Endothelial cell of umbilical vein (primary cell): ENCODE measurements around the gene ATP6V0E2. TPM values are rescaled to one million over a fixed set of nuclear protein-coding genes. Genes with fewer than 3 reads are reported as not detected.

Experiments used
- BruUV-seq: library from RNA; stranded (reverse); fragments of 400-500 nt; replicated peaks from 2 replicates; lab custom pipeline; 2021; lab: Mats Ljungman, UMichigan
- CTCF ChIA-PET: fragments of 300-600, 350-600 bp; sonication (Branson Sonifier 250); formaldehyde crosslinking; loops from one replicate; lab custom pipeline; 2021; ENCODE audit warnings: antibody characterized with exemption, inconsistent platforms; lab: Charles Lee
- POLR2A ChIA-PET: fragments of 300-600, 350-600 bp; sonication (Branson Sonifier 250); formaldehyde crosslinking; loops from one replicate; lab custom pipeline; 2021; ENCODE audit warnings: antibody characterized with exemption, inconsistent platforms; lab: Charles Lee
- DNase-seq: peaks from one replicate; pipeline ENCODE4 v3.0.0-alpha.2; 2011; ENCODE audit warnings: low read depth, low spot score
- FAIRE-seq: peaks from 2 replicates; lab custom pipeline; 2011; peaks lifted over from hg19 to GRCh38; lab: Jason Lieb, UNC
- H2AFZ ChIP-seq: 2 replicates; pipeline ENCODE4 v1.6.0; 2012; ENCODE audit warnings: low read depth, low read length, control low read depth, inconsistent platforms
- H3K27ac ChIP-seq: 2 replicates; pipeline ENCODE4 v1.5.1; 2011; ENCODE audit warnings: low read depth, mild to moderate bottlenecking, control low read depth, low read length, moderate library complexity; ENCODE audit not compliant: insufficient read depth
- H3K27me3 ChIP-seq, 2 experiments: 2 replicates each; pipeline versions ENCODE4 v1.6.0 to v1.6.1; 2011; ENCODE audit warnings: low read length in 2 of 2, mixed read lengths in 1 of 2; ENCODE audit not compliant: control insufficient read depth in 2 of 2, insufficient read depth in 2 of 2
- H3K36me3 ChIP-seq, 2 experiments: 2 replicates in 1 of 2; 3 replicates in 1 of 2; pipeline ENCODE4 v1.5.1; 2011; ENCODE audit warnings: low read length in 2 of 2, mild to moderate bottlenecking in 1 of 2, moderate library complexity in 1 of 2; ENCODE audit not compliant: control insufficient read depth in 2 of 2, insufficient read depth in 2 of 2; ENCODE audit errors: extremely low read depth in 1 of 2
- H3K4me1 ChIP-seq: 3 replicates; pipeline ENCODE4 v1.5.1; 2011; ENCODE audit warnings: mild to moderate bottlenecking, low read length; ENCODE audit not compliant: control insufficient read depth, insufficient read depth; ENCODE audit errors: extremely low read depth
- H3K4me2 ChIP-seq: 2 replicates; pipeline ENCODE4 v1.6.1; 2011; ENCODE audit warnings: low read length, control low read depth, mixed read lengths; ENCODE audit not compliant: insufficient read depth
- H3K4me3 ChIP-seq, 3 experiments: fragments of 200-600 bp in 1 of 3; sonication (generic), shearing (Covaris generic) in 1 of 3; replicated peaks in 1 of 3; 2 replicates each; pipeline ENCODE4 v1.5.1; 2011 to 2016; ENCODE audit warnings: control low read depth in 3 of 3, low read length in 3 of 3, mild to moderate bottlenecking in 2 of 3, inconsistent platforms in 1 of 3, low read depth in 1 of 3, moderate library complexity in 1 of 3; ENCODE audit not compliant: insufficient read depth in 1 of 3
- H3K79me2 ChIP-seq: 2 replicates; pipeline ENCODE4 v1.6.0; 2012; ENCODE audit warnings: low read length, inconsistent platforms; ENCODE audit not compliant: control insufficient read depth, insufficient read depth
- H3K9ac ChIP-seq: replicated peaks from 2 replicates; pipeline ENCODE3; 2011; ENCODE audit warnings: low read length, control low read depth; ENCODE audit not compliant: insufficient read depth; ENCODE audit errors: extremely low read depth
- H3K9me1 ChIP-seq: replicated peaks from 3 replicates; pipeline ENCODE4 v1.6.0; 2011; ENCODE audit warnings: mild to moderate bottlenecking, low read length; ENCODE audit not compliant: control insufficient read depth, insufficient read depth; ENCODE audit errors: extremely low read depth
- H3K9me3 ChIP-seq: replicated peaks from 2 replicates; pipeline ENCODE4 v1.5.1; 2012; ENCODE audit warnings: low read length, inconsistent platforms; ENCODE audit not compliant: control insufficient read depth, insufficient read depth
- H4K20me1 ChIP-seq: replicated peaks from 2 replicates; pipeline ENCODE3; 2011; ENCODE audit warnings: mild to moderate bottlenecking, low read length; ENCODE audit not compliant: control insufficient read depth, insufficient read depth; ENCODE audit errors: extremely low read depth
- EZH2 ChIP-seq: IDR thresholded peaks from 2 replicates; pipeline ENCODE4 v1.6.1; 2012; ENCODE audit warnings: borderline replicate concordance, low read depth, mild to moderate bottlenecking, moderate library complexity, low read length, inconsistent platforms; ENCODE audit not compliant: severe bottlenecking
- FOS ChIP-seq: IDR thresholded peaks from 2 replicates; pipeline ENCODE4 v1.6.1; 2011; ENCODE audit warnings: mild to moderate bottlenecking, low read length, moderate library complexity, borderline replicate concordance; ENCODE audit not compliant: insufficient read depth
- GATA2 ChIP-seq: IDR thresholded peaks from 2 replicates; pipeline ENCODE4 v1.7.0; 2011; ENCODE audit warnings: low read depth, mild to moderate bottlenecking, moderate library complexity, mixed read lengths, low read length; ENCODE audit not compliant: insufficient read length, insufficient read depth
- JUN ChIP-seq: IDR thresholded peaks from 2 replicates; pipeline ENCODE4 v1.6.1; 2011; ENCODE audit warnings: borderline replicate concordance, low read depth; ENCODE audit not compliant: insufficient read length, insufficient read depth
- MAX ChIP-seq: IDR thresholded peaks from 2 replicates; pipeline ENCODE4 v1.6.1; 2011; ENCODE audit not compliant: insufficient read depth, insufficient read length
- MYC ChIP-seq: IDR thresholded peaks from one replicate; pipeline ENCODE4 v1.6.1; 2011; ENCODE audit warnings: mild to moderate bottlenecking, low read depth, low read length
- POLR2A ChIP-seq: IDR thresholded peaks from 2 replicates; pipeline ENCODE4 v1.6.1; 2012; ENCODE audit warnings: low read depth, mild to moderate bottlenecking, control low read depth, low read length
- POLR2AphosphoS5 ChIP-seq: IDR thresholded peaks from 2 replicates; pipeline ENCODE4 v1.6.1; 2012; ENCODE audit warnings: low read depth, mild to moderate bottlenecking, control low read depth, low read length, moderate library complexity; ENCODE audit not compliant: insufficient read depth
- dilution Hi-C: fragments of 300-500 bp; cut with MboI; formaldehyde crosslinking; loops from one replicate; pipeline ENCODE4 v1.15.0; 2019; ENCODE audit warnings: low sequenced_read_pairs; ENCODE audit not compliant: extremely low pct_ligation_motif_present
- intact Hi-C: fragments of 100-400 bp; cut with micrococcal nuclease; formaldehyde crosslinking; loops from one replicate; pipeline ENCODE4 v1.10.0; 2022
- polyA plus RNA-seq, 4 experiments: library from polyadenylated mRNA; depleted of rRNA in 3 of 4; stranded (reverse) in 3 of 4; unstranded in 1 of 4; fragments of >200 nt; gene quantifications; 2 replicates each; pipeline versions ENCODE4 v1.2.1 to v1.2.3, GENCODE V29; 2011 to 2012; ENCODE audit warnings: missing spikeins in 1 of 4
- total RNA-seq: library from RNA; stranded (reverse); gene quantifications from 2 replicates; pipeline ENCODE4 v1.2.3, GENCODE V29; 2021
- TF ChIP-seq, protein P1 (sequence below), 2 donors: IDR thresholded peaks; 1 replicate in 1 of 2; 2 replicates in 1 of 2; pipeline ENCODE4 v1.5.1; 2011; ENCODE audit warnings: low read length in 2 of 2, mild to moderate bottlenecking in 2 of 2, moderate library complexity in 2 of 2, control low read depth in 1 of 2, inconsistent platforms in 1 of 2, low read depth in 1 of 2; ENCODE audit not compliant: insufficient read depth in 1 of 2; ENCODE audit errors: extremely low read depth in 1 of 2

The ATP6V0E2 gene
- total and polyA plus RNA-seq, 2 donors (not counting 3 experiments of a cell fraction or from before 2014, with no cell fraction given) = 27.8 to 36.8 TPM

DNA sequence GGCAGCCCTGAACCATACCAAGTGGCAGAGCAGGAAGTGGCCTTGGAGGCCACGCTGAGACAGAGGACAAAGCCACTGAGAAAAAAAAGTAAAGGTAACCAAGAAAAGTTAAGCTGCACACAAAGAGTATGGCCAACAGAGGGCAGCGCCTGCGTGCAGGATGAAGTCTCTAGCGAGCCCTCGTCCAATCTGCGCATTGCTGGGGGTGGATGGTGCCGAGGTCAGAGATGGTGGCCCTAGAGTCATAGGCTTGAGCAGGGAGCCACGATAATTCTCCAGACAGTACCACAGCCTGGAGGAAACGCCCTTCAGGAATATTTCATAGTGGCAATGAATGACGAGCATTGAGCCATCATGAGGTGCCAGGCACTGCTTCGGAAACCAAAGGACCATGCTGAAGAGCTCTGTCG, 9.7 kb downstream of the ATP6V0E2 start:
- no peak overlapping the region for H3K4me3 ChIP-seq
- ChIA-PET POLR2A (no interaction called here), CTCF (interaction anchor here (0.8 to 2.3 kb wide), 7 partner anchors 12 to 394 kb away, joined by 3 to 10 read pairs (median 3); partner anchors contain the start of gene ZNF862)
- FAIRE-seq (peak; percentile 48), DNase-seq (peak; percentile 36)
- intact Hi-C loops (loop anchor here (5.0 kb wide), 1 partner anchor 164 kb away; no protein-coding TSS in a partner anchor), dilution Hi-C loops (no loop called here)
- H4K20me1 ChIP-seq = no peaks in the 10 kb centered on the region
- H3K36me3 ChIP-seq = no peaks in the 10 kb centered on the region
- no peaks in the 10 kb centered on the region for H3K4me1 ChIP-seq
- H3K9me1 ChIP-seq = no peaks in the 10 kb centered on the region
- no peak for TF ChIP-seq EZH2
- TF ChIP-seq, protein P1, sequence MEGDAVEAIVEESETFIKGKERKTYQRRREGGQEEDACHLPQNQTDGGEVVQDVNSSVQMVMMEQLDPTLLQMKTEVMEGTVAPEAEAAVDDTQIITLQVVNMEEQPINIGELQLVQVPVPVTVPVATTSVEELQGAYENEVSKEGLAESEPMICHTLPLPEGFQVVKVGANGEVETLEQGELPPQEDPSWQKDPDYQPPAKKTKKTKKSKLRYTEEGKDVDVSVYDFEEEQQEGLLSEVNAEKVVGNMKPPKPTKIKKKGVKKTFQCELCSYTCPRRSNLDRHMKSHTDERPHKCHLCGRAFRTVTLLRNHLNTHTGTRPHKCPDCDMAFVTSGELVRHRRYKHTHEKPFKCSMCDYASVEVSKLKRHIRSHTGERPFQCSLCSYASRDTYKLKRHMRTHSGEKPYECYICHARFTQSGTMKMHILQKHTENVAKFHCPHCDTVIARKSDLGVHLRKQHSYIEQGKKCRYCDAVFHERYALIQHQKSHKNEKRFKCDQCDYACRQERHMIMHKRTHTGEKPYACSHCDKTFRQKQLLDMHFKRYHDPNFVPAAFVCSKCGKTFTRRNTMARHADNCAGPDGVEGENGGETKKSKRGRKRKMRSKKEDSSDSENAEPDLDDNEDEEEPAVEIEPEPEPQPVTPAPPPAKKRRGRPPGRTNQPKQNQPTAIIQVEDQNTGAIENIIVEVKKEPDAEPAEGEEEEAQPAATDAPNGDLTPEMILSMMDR (IDR thresholded peaks at IDR 0.05; ENCODE audit: extremely low read depth in 1 of 2, insufficient read depth in 1 of 2, low read depth in 1 of 2, low read length in 2 of 2) = peak; percentile 62 to 73
- no peak overlapping the region for H2AFZ ChIP-seq
- no peak overlapping the region for H3K4me2 ChIP-seq
- no TSS peak for BruUV-seq
- H3K27me3 ChIP-seq = no peaks in the 10 kb centered on the region
- H3K9me3 ChIP-seq = no peaks in the 10 kb centered on the region
- H3K27ac ChIP-seq = no peak overlapping the region
- H3K9ac ChIP-seq = no peak overlapping the region
- no peaks in the 10 kb centered on the region for H3K79me2 ChIP-seq

- Histone ChIP-seq H3K36me3 (no peaks in the 10 kb centered on the region), H4K20me1 (no peaks in the 10 kb centered on the region), H3K9ac (no peak overlapping the region), H3K79me2 (no peaks in the 10 kb centered on the region), H3K27ac (no peak overlapping the region), H3K9me3 (no peaks in the 10 kb centered on the region), H3K4me3 (no peak overlapping the region), H3K4me1 (no peaks in the 10 kb centered on the region), H3K4me2 (no peak overlapping the region), H2AFZ (no peak overlapping the region), H3K9me1 (no peaks in the 10 kb centered on the region), H3K27me3 (no peaks in the 10 kb centered on the region)
- DNase-seq = no peak
- TF ChIP-seq FOS (no peak), POLR2AphosphoS5 (no peak), MYC (no peak), EZH2 (no peak), POLR2A (no peak), MAX (no peak), GATA2 (no peak), JUN (no peak)
- TF ChIP-seq, protein P1 (IDR thresholded peaks at IDR 0.05; ENCODE audit: extremely low read depth in 1 of 2, insufficient read depth in 1 of 2, low read depth in 1 of 2, low read length in 2 of 2) = no peak
- CTCF ChIA-PET = interaction anchor here (0.8 to 2.3 kb wide), 9 partner anchors 12 to 393 kb away, joined by 3 to 10 read pairs (median 3); partner anchors contain the start of gene ZNF862
- POLR2A ChIA-PET = no interaction called here
- FAIRE-seq = no peak
- BruUV-seq = no TSS peak
- intact Hi-C loops (loop anchor here (5.0 kb wide), 1 partner anchor 163 kb away; no protein-coding TSS in a partner anchor), dilution Hi-C loops (no loop called here)
These were observed 10.2 kb downstream of the ATP6V0E2 start for GRCh38 chr7:149884016-149884415.
